ENCODE data around the gene ARL4A. TPM values are rescaled to one million over a fixed set of nuclear protein-coding genes. Genes with fewer than 3 reads are reported as not detected.

ARL4A gene
- total and polyA plus RNA-seq, 2 donors (not counting 3 experiments of a cell fraction or from before 2014, with no cell fraction given), result 34.1 to 43.2 TPM

DNA sequence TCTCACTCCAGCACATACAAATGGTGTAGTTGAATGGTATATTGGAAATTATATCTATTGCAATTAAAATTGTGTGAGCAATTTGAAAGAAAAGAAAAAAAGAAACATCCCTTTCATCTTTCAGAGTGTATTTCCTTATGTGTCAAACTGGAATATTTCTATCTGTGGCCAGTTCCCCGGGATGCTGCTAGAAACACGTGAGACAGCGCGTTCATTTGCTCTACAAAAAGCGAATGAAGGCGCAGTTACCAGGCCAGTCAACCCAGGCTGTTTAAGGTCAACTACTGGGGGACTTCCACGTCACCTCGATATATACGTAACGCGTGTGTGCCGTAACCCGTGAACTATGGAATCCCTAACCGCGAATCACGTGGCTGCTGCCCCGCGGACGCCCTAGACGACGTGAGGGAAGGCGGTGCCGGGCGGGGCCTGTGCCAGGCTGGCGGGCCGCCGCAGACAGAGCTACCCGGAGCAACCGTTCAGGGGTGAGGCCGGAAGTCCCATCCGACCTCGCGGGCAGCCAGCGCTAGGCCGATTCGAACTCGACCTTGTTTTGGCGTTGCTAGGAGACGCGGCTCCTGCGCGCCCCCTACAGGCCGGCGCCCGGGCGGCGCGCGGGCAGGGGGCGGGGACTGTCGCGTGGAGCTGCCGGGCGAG is 1.1 kb upstream of the ARL4A start:
- Histone ChIP-seq H3K4me3 (replicated peaks in 1 of 3; ENCODE audit: insufficient read depth in 1 of 3, low read depth in 1 of 3, low read length in 3 of 3) (peak overlapping the region; percentile 66 to 96 (median 93)), H3K9me3 (replicated peaks; ENCODE audit: control insufficient read depth, insufficient read depth, low read length) (no peaks in the 10 kb centered on the region), H2AFZ (ENCODE audit: low read depth, low read length) (peak overlapping the region; percentile 32), H3K27ac (ENCODE audit: insufficient read depth, low read depth, low read length) (peak overlapping the region; percentile 88), H3K36me3 (ENCODE audit: control insufficient read depth in 2 of 2, extremely low read depth in 1 of 2, insufficient read depth in 2 of 2, low read length in 2 of 2) (no peaks in the 10 kb centered on the region), H4K20me1 (replicated peaks; ENCODE audit: control insufficient read depth, extremely low read depth, insufficient read depth, low read length) (peaks cover 2% of the 10 kb centered on the region), H3K4me2 (ENCODE audit: insufficient read depth, low read length) (peak overlapping the region; percentile 64), H3K79me2 (ENCODE audit: control insufficient read depth, insufficient read depth, low read length) (peaks cover 33% of the 10 kb centered on the region), H3K9me1 (replicated peaks; ENCODE audit: control insufficient read depth, extremely low read depth, insufficient read depth, low read length) (no peaks in the 10 kb centered on the region), H3K27me3 (ENCODE audit: control insufficient read depth in 2 of 2, insufficient read depth in 2 of 2, low read length in 2 of 2) (no peaks in the 10 kb centered on the region), H3K4me1 (ENCODE audit: control insufficient read depth, extremely low read depth, insufficient read depth, low read length) (peaks cover 16% of the 10 kb centered on the region), H3K9ac (replicated peaks; ENCODE audit: extremely low read depth, insufficient read depth, low read length) (peak overlapping the region; percentile 87)
- BruUV-seq (replicated peaks), result TSS peak; percentile 65
- FAIRE-seq (peak; percentile 8), DNase-seq (ENCODE audit: low read depth, low spot score) (peak; percentile 90)
- intact Hi-C loops (cut with micrococcal nuclease), result loop anchor here (2.0 to 5.0 kb wide), 4 partner anchors 48 to 1234 kb away; no protein-coding TSS in a partner anchor
- CTCF ChIA-PET, result interaction anchor here (0.5 to 12.2 kb wide), 96 partner anchors 9 to 582 kb away, joined by 3 to 219 read pairs (median 4); no protein-coding TSS in a partner anchor
- POLR2A ChIA-PET, result interaction anchor here (0.8 to 3.0 kb wide), 6 partner anchors 29 to 429 kb away, joined by 3 to 23 read pairs (median 5); no protein-coding TSS in a partner anchor
- dilution Hi-C loops (cut with MboI; ENCODE audit: extremely low pct_ligation_motif_present, low sequenced_read_pairs), result no loop called here
- TF ChIP-seq GATA2 (IDR thresholded peaks at IDR 0.05; ENCODE audit: insufficient read depth, insufficient read length, low read depth, low read length) (no peak), JUN (IDR thresholded peaks at IDR 0.05; ENCODE audit: borderline replicate concordance, insufficient read depth, insufficient read length, low read depth) (no peak), EZH2 (IDR thresholded peaks at IDR 0.05; ENCODE audit: borderline replicate concordance, low read depth, low read length, severe bottlenecking) (no peak), FOS (IDR thresholded peaks at IDR 0.05; ENCODE audit: borderline replicate concordance, insufficient read depth, low read length) (peak; percentile 11), MYC (IDR thresholded peaks at IDR 0.05; ENCODE audit: low read depth, low read length) (no peak), POLR2A (IDR thresholded peaks at IDR 0.05; ENCODE audit: low read depth, low read length) (no peak), POLR2AphosphoS5 (IDR thresholded peaks at IDR 0.05; ENCODE audit: insufficient read depth, low read depth, low read length) (peak; percentile 67)
- TF ChIP-seq, protein P1, sequence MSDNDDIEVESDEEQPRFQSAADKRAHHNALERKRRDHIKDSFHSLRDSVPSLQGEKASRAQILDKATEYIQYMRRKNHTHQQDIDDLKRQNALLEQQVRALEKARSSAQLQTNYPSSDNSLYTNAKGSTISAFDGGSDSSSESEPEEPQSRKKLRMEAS (IDR thresholded peaks at IDR 0.05; ENCODE audit: insufficient read depth, insufficient read length), result peak; percentile 60
- TF ChIP-seq, protein P2, sequence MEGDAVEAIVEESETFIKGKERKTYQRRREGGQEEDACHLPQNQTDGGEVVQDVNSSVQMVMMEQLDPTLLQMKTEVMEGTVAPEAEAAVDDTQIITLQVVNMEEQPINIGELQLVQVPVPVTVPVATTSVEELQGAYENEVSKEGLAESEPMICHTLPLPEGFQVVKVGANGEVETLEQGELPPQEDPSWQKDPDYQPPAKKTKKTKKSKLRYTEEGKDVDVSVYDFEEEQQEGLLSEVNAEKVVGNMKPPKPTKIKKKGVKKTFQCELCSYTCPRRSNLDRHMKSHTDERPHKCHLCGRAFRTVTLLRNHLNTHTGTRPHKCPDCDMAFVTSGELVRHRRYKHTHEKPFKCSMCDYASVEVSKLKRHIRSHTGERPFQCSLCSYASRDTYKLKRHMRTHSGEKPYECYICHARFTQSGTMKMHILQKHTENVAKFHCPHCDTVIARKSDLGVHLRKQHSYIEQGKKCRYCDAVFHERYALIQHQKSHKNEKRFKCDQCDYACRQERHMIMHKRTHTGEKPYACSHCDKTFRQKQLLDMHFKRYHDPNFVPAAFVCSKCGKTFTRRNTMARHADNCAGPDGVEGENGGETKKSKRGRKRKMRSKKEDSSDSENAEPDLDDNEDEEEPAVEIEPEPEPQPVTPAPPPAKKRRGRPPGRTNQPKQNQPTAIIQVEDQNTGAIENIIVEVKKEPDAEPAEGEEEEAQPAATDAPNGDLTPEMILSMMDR (IDR thresholded peaks at IDR 0.05; ENCODE audit: extremely low read depth in 1 of 2, insufficient read depth in 1 of 2, low read depth in 1 of 2, low read length in 2 of 2), result peak; percentile 81 to 96
